ENCODE results near the gene YPEL2.

Gene YPEL2

DNA sequence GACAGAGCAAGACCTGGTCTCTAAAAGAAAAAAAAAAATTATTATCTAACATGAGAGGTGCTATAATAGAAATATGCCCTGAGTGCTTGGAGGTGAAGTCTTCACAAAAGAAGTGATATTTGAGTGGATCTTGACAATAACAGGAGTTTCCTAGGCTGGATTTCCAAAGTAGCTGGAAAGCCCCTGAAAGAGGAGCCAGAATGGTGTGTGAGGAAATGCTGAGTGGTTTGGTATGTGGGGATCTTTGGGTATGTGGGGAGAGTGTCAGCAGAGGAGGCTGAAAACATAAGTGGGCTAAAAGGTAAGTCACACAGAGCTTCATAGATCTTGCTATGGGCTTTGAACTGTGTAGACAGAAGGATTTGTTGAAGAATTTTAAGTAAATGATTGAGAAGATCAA, 100.1 kb downstream of the YPEL2 start:
- H2AK5ac ChIP-seq (ENCODE audit: low read depth, low read length): no peak overlapping the region
- no peak overlapping the region for H3K4me3 ChIP-seq (ENCODE audit: low read length in 2 of 2)
- H3K9ac ChIP-seq (ENCODE audit: low read depth, low read length, poor library complexity): no peak overlapping the region
- H4K8ac ChIP-seq (ENCODE audit: low read depth, low read length): no peak overlapping the region
- no peak overlapping the region for H2AFZ ChIP-seq (ENCODE audit: low read length)
- no peak overlapping the region for H2BK12ac ChIP-seq (ENCODE audit: low read length)
- no peak overlapping the region for H3K14ac ChIP-seq (ENCODE audit: low read length)
- no peak overlapping the region for H3K4ac ChIP-seq (ENCODE audit: low read length)
- H3K4me1 ChIP-seq (ENCODE audit: control insufficient read depth in 2 of 2, insufficient read depth in 1 of 2, low read depth in 1 of 2, low read length in 2 of 2): no peaks in the 10 kb centered on the region
- H3K23ac ChIP-seq (ENCODE audit: low read depth, low read length, poor library complexity): no peak overlapping the region
- H3K27me3 ChIP-seq (ENCODE audit: control insufficient read depth in 3 of 3, insufficient read depth in 3 of 3, low read depth in 1 of 3, low read length in 3 of 3): no peaks in the 10 kb centered on the region
- no peak overlapping the region for H4K91ac ChIP-seq (ENCODE audit: low read depth, low read length, poor library complexity)
- H2BK5ac ChIP-seq (ENCODE audit: low read length): no peak overlapping the region
- H3K36me3 ChIP-seq (replicated peaks in 1 of 2; ENCODE audit: control insufficient read depth in 2 of 2, insufficient read depth in 2 of 2, low read length in 2 of 2): no peaks in the 10 kb centered on the region
- H3K9me3 ChIP-seq (replicated peaks in 1 of 2; ENCODE audit: control insufficient read depth in 2 of 2, insufficient read depth in 1 of 2, low read depth in 1 of 2, low read length in 2 of 2): peaks cover 2 to 3% of the 10 kb centered on the region in 2 donors
- no peak overlapping the region for H2BK120ac ChIP-seq (ENCODE audit: low read depth, low read length)
- no peak overlapping the region for H2BK15ac ChIP-seq (ENCODE audit: low read length)
- DNase-seq (ENCODE audit: low spot score): no peak
- H3K79me1 ChIP-seq (ENCODE audit: low read depth, low read length): no peaks in the 10 kb centered on the region
- no peak overlapping the region for H3K18ac ChIP-seq (ENCODE audit: low read length)
- H3K4me2 ChIP-seq (ENCODE audit: insufficient read depth, low read length, poor library complexity, severe bottlenecking): no peak overlapping the region
- no peak overlapping the region for H3K27ac ChIP-seq (replicated peaks; ENCODE audit: low read length)

- Histone ChIP-seq H2BK5ac (ENCODE audit: low read length) (no peak overlapping the region), H3K4ac (ENCODE audit: low read length) (no peak overlapping the region), H2BK120ac (ENCODE audit: low read depth, low read length) (no peak overlapping the region), H2AK5ac (ENCODE audit: low read depth, low read length) (no peak overlapping the region), H3K27me3 (ENCODE audit: control insufficient read depth in 3 of 3, insufficient read depth in 3 of 3, low read depth in 1 of 3, low read length in 3 of 3) (no peaks in the 10 kb centered on the region), H4K8ac (ENCODE audit: low read depth, low read length) (no peak overlapping the region), H2AFZ (ENCODE audit: low read length) (no peak overlapping the region), H3K18ac (ENCODE audit: low read length) (no peak overlapping the region), H3K4me1 (ENCODE audit: control insufficient read depth in 2 of 2, insufficient read depth in 1 of 2, low read depth in 1 of 2, low read length in 2 of 2) (no peaks in the 10 kb centered on the region), H3K4me2 (ENCODE audit: insufficient read depth, low read length, poor library complexity, severe bottlenecking) (no peak overlapping the region), H3K14ac (ENCODE audit: low read length) (no peak overlapping the region), H4K91ac (ENCODE audit: low read depth, low read length, poor library complexity) (no peak overlapping the region), H3K9me3 (replicated peaks in 1 of 2; ENCODE audit: control insufficient read depth in 2 of 2, insufficient read depth in 1 of 2, low read depth in 1 of 2, low read length in 2 of 2) (peaks cover 2 to 3% of the 10 kb centered on the region in 2 donors), H3K79me1 (ENCODE audit: low read depth, low read length) (no peaks in the 10 kb centered on the region), H3K36me3 (replicated peaks in 1 of 2; ENCODE audit: control insufficient read depth in 2 of 2, insufficient read depth in 2 of 2, low read length in 2 of 2) (no peaks in the 10 kb centered on the region), H2BK12ac (ENCODE audit: low read length) (no peak overlapping the region), H3K23ac (ENCODE audit: low read depth, low read length, poor library complexity) (no peak overlapping the region), H3K4me3 (ENCODE audit: low read length in 2 of 2) (no peak overlapping the region), H3K9ac (ENCODE audit: low read depth, low read length, poor library complexity) (no peak overlapping the region), H2BK15ac (ENCODE audit: low read length) (no peak overlapping the region), H3K27ac (replicated peaks; ENCODE audit: low read length) (no peak overlapping the region)
- no peak for DNase-seq (ENCODE audit: low spot score)
- no CpG with 5 or more reads among the region's 1 CpG for whole genome bisulfite sequencing, 2 donors (ENCODE audit: extremely low coverage in 2 of 2, insufficient read length in 2 of 2, insufficient replicate concordance in 1 of 2)
Observed at GRCh38 chr17:59432657-59433056, 101.2 kb downstream of the YPEL2 start.

GRCh38 chr17:59433586-59433985, 102.1 kb downstream of the YPEL2 start:
- Histone ChIP-seq H4K91ac (ENCODE audit: low read depth, low read length, poor library complexity) (no peak overlapping the region), H3K79me1 (ENCODE audit: low read depth, low read length) (no peaks in the 10 kb centered on the region), H3K23ac (ENCODE audit: low read depth, low read length, poor library complexity) (no peak overlapping the region), H3K4ac (ENCODE audit: low read length) (no peak overlapping the region), H2BK5ac (ENCODE audit: low read length) (no peak overlapping the region), H2AFZ (ENCODE audit: low read length) (no peak overlapping the region), H3K27me3 (ENCODE audit: control insufficient read depth in 3 of 3, insufficient read depth in 3 of 3, low read depth in 1 of 3, low read length in 3 of 3) (no peaks in the 10 kb centered on the region), H3K4me2 (ENCODE audit: insufficient read depth, low read length, poor library complexity, severe bottlenecking) (no peak overlapping the region), H3K4me3 (ENCODE audit: low read length in 2 of 2) (no peak overlapping the region), H2AK5ac (ENCODE audit: low read depth, low read length) (no peak overlapping the region), H3K14ac (ENCODE audit: low read length) (no peak overlapping the region), H2BK120ac (ENCODE audit: low read depth, low read length) (no peak overlapping the region), H3K9ac (ENCODE audit: low read depth, low read length, poor library complexity) (no peak overlapping the region), H2BK15ac (ENCODE audit: low read length) (no peak overlapping the region), H3K27ac (replicated peaks; ENCODE audit: low read length) (no peak overlapping the region), H3K9me3 (replicated peaks in 1 of 2; ENCODE audit: control insufficient read depth in 2 of 2, insufficient read depth in 1 of 2, low read depth in 1 of 2, low read length in 2 of 2) (peaks cover 2 to 3% of the 10 kb centered on the region in 2 donors), H3K18ac (ENCODE audit: low read length) (no peak overlapping the region), H3K4me1 (ENCODE audit: control insufficient read depth in 2 of 2, insufficient read depth in 1 of 2, low read depth in 1 of 2, low read length in 2 of 2) (no peaks in the 10 kb centered on the region), H3K36me3 (replicated peaks in 1 of 2; ENCODE audit: control insufficient read depth in 2 of 2, insufficient read depth in 2 of 2, low read length in 2 of 2) (no peaks in the 10 kb centered on the region), H2BK12ac (ENCODE audit: low read length) (no peak overlapping the region), H4K8ac (ENCODE audit: low read depth, low read length) (no peak overlapping the region)
- DNase-seq (ENCODE audit: low spot score): no peak
- WGBS, 2 donors (ENCODE audit: extremely low coverage in 2 of 2, insufficient read length in 2 of 2, insufficient replicate concordance in 1 of 2): no CpG with 5 or more reads among the region's 2 CpGs

- H2BK120ac ChIP-seq (ENCODE audit: low read depth, low read length): no peak overlapping the region
- no peaks in the 10 kb centered on the region for H3K79me1 ChIP-seq (ENCODE audit: low read depth, low read length)
- no peak overlapping the region for H4K91ac ChIP-seq (ENCODE audit: low read depth, low read length, poor library complexity)
- H3K27me3 ChIP-seq (ENCODE audit: control insufficient read depth in 3 of 3, insufficient read depth in 3 of 3, low read depth in 1 of 3, low read length in 3 of 3): no peaks in the 10 kb centered on the region
- no peak overlapping the region for H2BK15ac ChIP-seq (ENCODE audit: low read length)
- no peak overlapping the region for H2BK5ac ChIP-seq (ENCODE audit: low read length)
- H2AFZ ChIP-seq (ENCODE audit: low read length): no peak overlapping the region
- H3K4ac ChIP-seq (ENCODE audit: low read length): no peak overlapping the region
- no peak overlapping the region for H3K14ac ChIP-seq (ENCODE audit: low read length)
- no peak overlapping the region for H4K8ac ChIP-seq (ENCODE audit: low read depth, low read length)
- H3K4me2 ChIP-seq (ENCODE audit: insufficient read depth, low read length, poor library complexity, severe bottlenecking): no peak overlapping the region
- H3K4me1 ChIP-seq (ENCODE audit: control insufficient read depth in 2 of 2, insufficient read depth in 1 of 2, low read depth in 1 of 2, low read length in 2 of 2): no peaks in the 10 kb centered on the region
- no peak overlapping the region for H3K4me3 ChIP-seq (ENCODE audit: low read length in 2 of 2)
- peaks cover 2 to 3% of the 10 kb centered on the region in 2 donors for H3K9me3 ChIP-seq (replicated peaks in 1 of 2; ENCODE audit: control insufficient read depth in 2 of 2, insufficient read depth in 1 of 2, low read depth in 1 of 2, low read length in 2 of 2)
- no peak overlapping the region for H3K27ac ChIP-seq (replicated peaks; ENCODE audit: low read length)
- H3K36me3 ChIP-seq (replicated peaks in 1 of 2; ENCODE audit: control insufficient read depth in 2 of 2, insufficient read depth in 2 of 2, low read length in 2 of 2): no peaks in the 10 kb centered on the region
- H2AK5ac ChIP-seq (ENCODE audit: low read depth, low read length): no peak overlapping the region
- H3K9ac ChIP-seq (ENCODE audit: low read depth, low read length, poor library complexity): no peak overlapping the region
- no peak overlapping the region for H3K18ac ChIP-seq (ENCODE audit: low read length)
- WGBS, 2 donors (ENCODE audit: extremely low coverage in 2 of 2, insufficient read length in 2 of 2, insufficient replicate concordance in 1 of 2): no CpG with 5 or more reads among the region's 3 CpGs
- no peak overlapping the region for H3K23ac ChIP-seq (ENCODE audit: low read depth, low read length, poor library complexity)
- DNase-seq (ENCODE audit: low spot score): no peak
- no peak overlapping the region for H2BK12ac ChIP-seq (ENCODE audit: low read length)
Observed at GRCh38 chr17:59434429-59434828, 103.0 kb downstream of the YPEL2 start.
